A549 (cell line): ENCODE results near the gene TTF2. TPM values are rescaled to one million over a fixed set of nuclear protein-coding genes. Genes with fewer than 3 reads are reported as not detected.

ENCODE experiments used
- ATAC-seq, 2 experiments: fragments of 200-7000 bp in 1 of 2; fragments of >200 bp in 1 of 2; cut with Nextera tagmentation in 1 of 2; cut with Tn5 transposase in 1 of 2; 3 replicates each; pipeline versions ENCODE4 v1.8.0 to v1.9.1; 2018 to 2020; ENCODE audit warnings: mild to moderate bottlenecking in 1 of 2, moderate library complexity in 1 of 2
- CTCF ChIA-PET: fragments of 300-600 bp; sonication (Branson Sonifier 250); formaldehyde crosslinking; extraction: SDS; loops from one replicate; lab custom pipeline; 2021; ENCODE audit warnings: antibody characterized with exemption, inconsistent platforms; lab: Yijun Ruan, JAX
- POLR2A ChIA-PET: fragments of 350-600 bp; formaldehyde crosslinking; extraction: SDS; loops from one replicate; lab custom pipeline; 2021; ENCODE audit warnings: antibody characterized with exemption, inconsistent platforms; lab: Yijun Ruan, JAX
- DNase-seq, 2 experiments: peaks; one replicate each; pipeline versions ENCODE4 v3.0.0 to v3.0.0-alpha.2; 2011 to 2016; ENCODE audit warnings: low read depth in 1 of 2, low spot score in 1 of 2
- FAIRE-seq: peaks from 2 replicates; lab custom pipeline; 2011; peaks lifted over from hg19 to GRCh38; lab: Jason Lieb, UNC
- H3K27ac ChIP-seq, 2 experiments: fragments of >200 bp; sonication (Bioruptor Twin); formaldehyde crosslinking; 3 replicates each; pipeline ENCODE4 v1.5.1; 2016 to 2017
- H3K4me1 ChIP-seq: fragments of >200 bp; sonication (Bioruptor Twin); formaldehyde crosslinking; 3 replicates; pipeline ENCODE4 v1.6.1; 2016
- H3K4me2 ChIP-seq: fragments of >200 bp; sonication (Bioruptor Twin); formaldehyde crosslinking; 3 replicates; pipeline ENCODE4 v1.6.1; 2016
- H3K4me3 ChIP-seq: fragments of >200 bp; sonication (Bioruptor Twin); formaldehyde crosslinking; 3 replicates; pipeline ENCODE4 v1.5.1; 2016
- H3K9me3 ChIP-seq: fragments of >200 bp; sonication (Bioruptor Twin); formaldehyde crosslinking; 3 replicates; pipeline ENCODE4 v1.6.1; 2016
- BHLHE40 ChIP-seq: IDR thresholded peaks from 2 replicates; pipeline ENCODE4 v1.6.1; 2012; ENCODE audit warnings: low read depth, low read length, inconsistent platforms
- CBX2 ChIP-seq: fragments of 200-600 bp; sonication (generic); IDR thresholded peaks from 2 replicates; pipeline ENCODE4 v1.6.1; 2016; ENCODE audit warnings: low read depth, mild to moderate bottlenecking, borderline replicate concordance
- CEBPB ChIP-seq, 2 experiments: fragments of >200 bp in 1 of 2; sonication (Bioruptor Twin) in 1 of 2; formaldehyde crosslinking in 1 of 2; IDR thresholded peaks; 2 replicates each; pipeline ENCODE4 v1.6.1; 2012 to 2016
- CHD2 ChIP-seq: fragments of 150-350 bp; IDR thresholded peaks from 2 replicates; pipeline ENCODE4 v1.6.1; 2014; ENCODE audit warnings: low read length; ENCODE audit not compliant: partially characterized antibody
- CTCF ChIP-seq: fragments of >200 bp; sonication (Bioruptor Twin); formaldehyde crosslinking; IDR thresholded peaks from 3 replicates; pipeline ENCODE4 v1.5.1; 2016
- EHF ChIP-seq: fragments of 250-450 bp; sonication (Bioruptor Pico); IDR thresholded peaks from 2 replicates; pipeline ENCODE4 v1.5.0; 2020; ENCODE audit warnings: mild to moderate bottlenecking
- ELK1 ChIP-seq: fragments of 150-350 bp; IDR thresholded peaks from 2 replicates; pipeline ENCODE4 v1.6.1; 2014; ENCODE audit warnings: low read depth, mild to moderate bottlenecking, low read length
- EP300 ChIP-seq, 2 experiments: fragments of >200 bp; sonication (Bioruptor Twin); formaldehyde crosslinking; IDR thresholded peaks; 2 replicates in 1 of 2; 3 replicates in 1 of 2; pipeline ENCODE4 v1.6.1; 2016 to 2017
- ESRRA ChIP-seq: fragments of 150-350 bp; IDR thresholded peaks from 2 replicates; pipeline ENCODE4 v1.6.1; 2014; ENCODE audit warnings: mild to moderate bottlenecking, low read length, borderline replicate concordance
- HDAC2 ChIP-seq: fragments of 200-600 bp; sonication (generic); IDR thresholded peaks from 2 replicates; pipeline ENCODE4 v1.6.1; 2016
- HEYL ChIP-seq: fragments of 250-450 bp; sonication (Bioruptor Pico); IDR thresholded peaks from 2 replicates; pipeline ENCODE4 v1.8.0; 2021; ENCODE audit warnings: mild to moderate bottlenecking, moderate library complexity
- HMGXB4 ChIP-seq: fragments of 250-450 bp; sonication (Bioruptor Pico); IDR thresholded peaks from 2 replicates; pipeline ENCODE4 v1.5.0; 2021; ENCODE audit warnings: mild to moderate bottlenecking, moderate library complexity, borderline replicate concordance
- JUN ChIP-seq, 2 experiments: fragments of >200 bp; sonication (Bioruptor Twin); formaldehyde crosslinking; IDR thresholded peaks; 2 replicates in 1 of 2; 3 replicates in 1 of 2; pipeline ENCODE4 v1.6.1; 2016 to 2017
- JUNB ChIP-seq: fragments of >200 bp; sonication (Bioruptor Twin); formaldehyde crosslinking; IDR thresholded peaks from 2 replicates; pipeline ENCODE4 v1.6.1; 2016
- NPAS2 ChIP-seq: fragments of 250-450 bp; sonication (Bioruptor Pico); IDR thresholded peaks from 2 replicates; pipeline ENCODE4 v1.8.0; 2022; ENCODE audit warnings: mild to moderate bottlenecking, moderate library complexity, borderline replicate concordance
- POLR2A ChIP-seq: IDR thresholded peaks from 2 replicates; pipeline ENCODE4 v1.6.1; 2012; ENCODE audit warnings: mild to moderate bottlenecking, low read length
- RCOR1 ChIP-seq: fragments of 150-350 bp; IDR thresholded peaks from 2 replicates; pipeline ENCODE4 v1.6.1; 2014; ENCODE audit warnings: antibody characterized with exemption, low read length, low read depth
- RNF2 ChIP-seq: fragments of 200-600 bp; sonication (generic); IDR thresholded peaks from 2 replicates; pipeline ENCODE4 v1.6.1; 2016; ENCODE audit warnings: low read depth, mild to moderate bottlenecking, antibody characterized with exemption, moderate library complexity, borderline replicate concordance
- SMC3 ChIP-seq: fragments of >200 bp; sonication (Bioruptor Twin); formaldehyde crosslinking; IDR thresholded peaks from 3 replicates; pipeline ENCODE4 v1.6.1; 2018; ENCODE audit warnings: inconsistent platforms
- SREBF2 ChIP-seq: fragments of 450-650 bp; IDR thresholded peaks from 2 replicates; pipeline ENCODE4 v1.6.1; 2014; ENCODE audit warnings: mild to moderate bottlenecking, moderate library complexity
- TP53 ChIP-seq: fragments of 250-450 bp; sonication (Bioruptor Pico); IDR thresholded peaks from 2 replicates; pipeline ENCODE4 v1.5.0; 2021; ENCODE audit warnings: mild to moderate bottlenecking, moderate library complexity
- ZSCAN20 ChIP-seq: fragments of 250-450 bp; sonication (Bioruptor Pico); IDR thresholded peaks from 2 replicates; pipeline ENCODE4 v1.8.0; 2022; ENCODE audit warnings: mild to moderate bottlenecking, moderate library complexity
- WGBS: methylation state at CpG from one replicate; pipeline ENCODE4 v1.1.6; 2017; ENCODE audit errors: missing lambda C conversion rate; 5-methylcytosine and 5-hydroxymethylcytosine counted together
- polyA minus RNA-seq: library from RNA; depleted of rRNA, polyadenylated mRNA; stranded (reverse); fragments of >200 nt; gene quantifications from 2 replicates; pipeline ENCODE4 v1.2.3, GENCODE V29; 2011; rRNA and poly(A)+ RNA removed
- polyA plus RNA-seq, 4 experiments: library from polyadenylated mRNA; depleted of rRNA in 3 of 4; stranded (reverse); fragments of >200 nt; fragmentation: RNase III in 1 of 4; extraction: RNeasy Plus Mini Kit Qiagen cat#74134 plus additional on column Dnase treatment in 1 of 4; gene quantifications; 2 replicates in 3 of 4; 3 replicates in 1 of 4; pipeline ENCODE4 v1.2.3, GENCODE V29; 2011 to 2017
- TF ChIP-seq, protein P1 (sequence below): IDR thresholded peaks from 2 replicates; pipeline ENCODE4 v1.6.1; 2012

Gene TTF2
- polyA plus RNA-seq (2011; rRNA removed) (26.6 and 31.0 TPM in 2 replicates), polyA plus RNA-seq (2017; fragmentation: RNase III; extraction: RNeasy Plus Mini Kit Qiagen cat#74134 plus additional on column Dnase treatment) (14.5 to 16.5 TPM (median 16.1 TPM) in 3 replicates), polyA minus RNA-seq (15.8 and 20.5 TPM in 2 replicates)
- polyA plus RNA-seq (2012; cell fraction: cytosol; rRNA removed): 14.8 and 15.7 TPM in 2 replicates
- 18.5 and 20.5 TPM in 2 replicates for polyA plus RNA-seq (2012; cell fraction: nucleus; rRNA removed)

GRCh38 chr1:117059678-117060440 is at the start of gene TTF2:
Gene TTF2 (plus strand): TSS chr1:117060326. CDS start chr1:117060347, 21 bp downstream.
- Histone ChIP-seq H3K27ac (peak within 1 kb of the TSS; percentile 76 to 88), H3K4me1 (peaks cover 19% of the 10 kb centered on the region; the same call in 2 of the 3 replicates), H3K4me2 (peak within 1 kb of the TSS; percentile 87), H3K9me3 (no peaks in the 10 kb centered on the region), H3K4me3 (peak within 1 kb of the TSS; percentile 78)
- no peak for FAIRE-seq
- ATAC-seq: peak; percentile 95 to 98
- TF ChIP-seq JUN (IDR thresholded peaks at IDR 0.05) (peak in 1 of 2 experiments; percentile 56; a peak in 2 of 5 replicates), BHLHE40 (no peak), POLR2A (peak; percentile 47)
- POLR2A ChIA-PET: interaction anchor here (0.6 kb wide), 1 partner anchor 110 kb away, joined by 3 read pairs; no protein-coding TSS in a partner anchor
- 0% methylated on average over 28 of the region's 48 CpGs for WGBS
- DNase-seq: peak; percentile 94 to 98
- CTCF ChIA-PET: interaction anchor here (0.7 to 8.4 kb wide), 10 partner anchors 15 to 485 kb away, joined by 3 to 48 read pairs (median 4); no protein-coding TSS in a partner anchor

DNA sequence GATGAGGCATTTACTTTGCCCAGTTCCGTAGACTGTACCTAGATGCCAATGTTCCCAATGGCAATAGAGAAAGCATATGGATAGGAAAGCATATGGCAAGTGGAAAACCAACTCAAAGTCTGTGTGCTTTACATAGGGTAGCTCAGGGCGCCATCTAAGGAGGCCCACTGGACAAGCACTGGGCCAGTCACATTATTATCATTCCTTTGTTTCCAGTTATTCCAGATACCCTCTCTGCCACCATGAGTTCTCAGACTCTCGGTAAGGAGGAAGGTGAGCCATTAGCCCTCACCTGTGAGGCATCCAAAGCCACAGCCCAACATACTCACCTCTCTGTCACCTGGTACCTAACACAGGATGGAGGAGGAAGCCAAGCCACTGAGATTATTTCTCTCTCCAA is 48.8 kb upstream of the TTF2 start:
- H3K4me2 ChIP-seq: no peak overlapping the region
- H3K4me1 ChIP-seq: 0 out of 3 replicates have a peak, but pooled peaks cover 4% of the 10 kb centered on the region
- no peak for DNase-seq
- 94% methylated on average over 3 of the region's 3 CpGs for WGBS
- TF ChIP-seq, protein P1, sequence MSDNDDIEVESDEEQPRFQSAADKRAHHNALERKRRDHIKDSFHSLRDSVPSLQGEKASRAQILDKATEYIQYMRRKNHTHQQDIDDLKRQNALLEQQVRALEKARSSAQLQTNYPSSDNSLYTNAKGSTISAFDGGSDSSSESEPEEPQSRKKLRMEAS: no peak
- TF ChIP-seq HMGXB4 (no peak), HEYL (no peak), EHF (CRISPR knock-in tag) (no peak), TP53 (CRISPR knock-in tag) (no peak), SMC3 (no peak), RCOR1 (no peak), SREBF2 (no peak), NPAS2 (CRISPR knock-in tag) (no peak), ELK1 (no peak), ZSCAN20 (no peak), CHD2 (no peak), HDAC2 (no peak), CTCF (no peak), ESRRA (no peak), CEBPB (IDR thresholded peaks at IDR 0.05) (no peak), EP300 (IDR thresholded peaks at IDR 0.05) (no peak), CBX2 (no peak), RNF2 (no peak), JUNB (no peak)
- H3K9me3 ChIP-seq: no peaks in the 10 kb centered on the region
- H3K27ac ChIP-seq: no peak overlapping the region
- POLR2A ChIA-PET: no interaction called here
- H3K4me3 ChIP-seq: no peak overlapping the region
- CTCF ChIA-PET: no interaction called here
- no peak for ATAC-seq
- FAIRE-seq: no peak
